ENCODE measurements around the gene ERGIC1. TPM values are rescaled to one million over a fixed set of nuclear protein-coding genes. Genes with fewer than 3 reads are reported as not detected.

ERGIC1 gene
- total and polyA plus RNA-seq, 2 experiments from 2014 or later, result 25.2 to 92.2 TPM

GRCh38 chr5:172799416-172799815 lies 34.6 kb upstream of the ERGIC1 start:
- Mint-ChIP-seq H3K27ac (no peak overlapping the region), H3K4me3 (no peak overlapping the region), H3K9me3 (no peaks in the 10 kb centered on the region), H3K36me3 (ENCODE audit: low read depth) (no peaks in the 10 kb centered on the region), H3K4me1 (peaks cover 8% of the 10 kb centered on the region), H3K27me3 (ENCODE audit: insufficient read depth, low read depth, poor library complexity) (peaks cover 4% of the 10 kb centered on the region)
- H3K4me2 ChIP-seq, result no peak overlapping the region
- no peaks in the 10 kb centered on the region for H3K36me3 ChIP-seq (ENCODE audit: insufficient read depth)
- no peaks in the 10 kb centered on the region; the same call in 1 of the 2 replicates for H4K20me1 ChIP-seq (replicated peaks; ENCODE audit: insufficient read depth)
- no peak for ATAC-seq
- H3K4me3 ChIP-seq, result no peak overlapping the region
- H3K9me2 ChIP-seq (ENCODE audit: insufficient read depth), result no peaks in the 10 kb centered on the region
- TF ChIP-seq ZNF331 (CRISPR knock-in tag; IDR thresholded peaks at IDR 0.05; ENCODE audit: low read depth) (no peak), STAT1 (IDR thresholded peaks at IDR 0.05; ENCODE audit: unreplicated experiment) (no peak), JUNB (IDR thresholded peaks at IDR 0.05; ENCODE audit: unreplicated experiment) (no peak), NANOG (IDR thresholded peaks at IDR 0.05; ENCODE audit: borderline replicate concordance) (no peak), EZH2 (IDR thresholded peaks at IDR 0.05; ENCODE audit: low read depth, unreplicated experiment) (no peak), EZH2phosphoT487 (IDR thresholded peaks at IDR 0.05; ENCODE audit: unreplicated experiment) (no peak), ZNF462 (CRISPR knock-in tag; IDR thresholded peaks at IDR 0.05) (no peak), ETS1 (IDR thresholded peaks at IDR 0.05) (no peak)
- no peaks in the 10 kb centered on the region for H3F3A ChIP-seq (replicated peaks; ENCODE audit: low read depth)
- DNase-seq (ENCODE audit: low spot score), result no peak
- H2AFZ ChIP-seq, result no peak overlapping the region
- no peak overlapping the region for H3K27ac ChIP-seq (ENCODE audit: low read depth)
- H3K27me3 ChIP-seq (ENCODE audit: insufficient read depth), result no peaks in the 10 kb centered on the region
- no peaks in the 10 kb centered on the region for H3K79me2 ChIP-seq (replicated peaks; ENCODE audit: insufficient read depth)
- H3K4me1 ChIP-seq (ENCODE audit: insufficient read depth), result peaks cover 8% of the 10 kb centered on the region; the same call in 1 of the 2 replicates
